ENCODE measurements around the gene FNDC3A.
"Not testable (repeated sequence)": the region's sequence is repeated elsewhere in the genome, so short reads cannot be mapped to it uniquely, and the experiment has no call there.

GRCh38 chr13:49068498-49068897 lies 92.8 kb downstream of the FNDC3A start:
- TF ChIP-seq, protein P1, sequence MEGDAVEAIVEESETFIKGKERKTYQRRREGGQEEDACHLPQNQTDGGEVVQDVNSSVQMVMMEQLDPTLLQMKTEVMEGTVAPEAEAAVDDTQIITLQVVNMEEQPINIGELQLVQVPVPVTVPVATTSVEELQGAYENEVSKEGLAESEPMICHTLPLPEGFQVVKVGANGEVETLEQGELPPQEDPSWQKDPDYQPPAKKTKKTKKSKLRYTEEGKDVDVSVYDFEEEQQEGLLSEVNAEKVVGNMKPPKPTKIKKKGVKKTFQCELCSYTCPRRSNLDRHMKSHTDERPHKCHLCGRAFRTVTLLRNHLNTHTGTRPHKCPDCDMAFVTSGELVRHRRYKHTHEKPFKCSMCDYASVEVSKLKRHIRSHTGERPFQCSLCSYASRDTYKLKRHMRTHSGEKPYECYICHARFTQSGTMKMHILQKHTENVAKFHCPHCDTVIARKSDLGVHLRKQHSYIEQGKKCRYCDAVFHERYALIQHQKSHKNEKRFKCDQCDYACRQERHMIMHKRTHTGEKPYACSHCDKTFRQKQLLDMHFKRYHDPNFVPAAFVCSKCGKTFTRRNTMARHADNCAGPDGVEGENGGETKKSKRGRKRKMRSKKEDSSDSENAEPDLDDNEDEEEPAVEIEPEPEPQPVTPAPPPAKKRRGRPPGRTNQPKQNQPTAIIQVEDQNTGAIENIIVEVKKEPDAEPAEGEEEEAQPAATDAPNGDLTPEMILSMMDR (IDR thresholded peaks at IDR 0.05), result not testable (repeated sequence)
- TF ChIP-seq POLR2AphosphoS5, POLR2A (IDR thresholded peaks at IDR 0.05): not testable (repeated sequence)

Measured in prostate gland (tissue), 2 donors.